GM19438 (cell line): ENCODE data around the gene CPPED1.
"Not testable (repeated sequence)": the region's sequence is repeated elsewhere in the genome, so short reads cannot be mapped to it uniquely, and the experiment has no call there.

Source experiments
- ATAC-seq: cut with Tn5 transposase; IDR thresholded peaks from one replicate; pipeline ENCODE4 v1.9.1; 2021; ENCODE audit warnings: low read depth; ENCODE audit not compliant: unreplicated experiment

The CPPED1 gene

DNA sequence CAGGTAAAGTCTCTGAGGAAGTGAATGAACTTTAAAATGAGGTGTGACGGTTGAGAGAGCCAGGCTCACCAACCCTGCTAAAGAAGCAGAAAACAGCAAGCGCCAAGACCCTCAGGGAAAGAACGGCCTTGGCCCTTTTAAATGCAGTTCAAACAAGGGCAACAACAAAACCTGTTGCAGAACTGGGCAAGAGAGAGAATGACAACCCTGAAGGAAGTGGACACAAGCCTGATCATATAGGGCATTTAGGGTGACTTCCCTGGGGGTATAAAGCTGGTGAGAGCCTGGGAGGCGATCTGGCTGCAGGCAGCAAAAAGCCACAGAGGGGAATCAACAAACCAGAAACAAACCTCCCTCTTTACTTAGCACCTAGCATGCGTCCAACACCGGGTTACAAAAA lies 1.0 kb downstream of the CPPED1 start:
- no peak for ATAC-seq

DNA sequence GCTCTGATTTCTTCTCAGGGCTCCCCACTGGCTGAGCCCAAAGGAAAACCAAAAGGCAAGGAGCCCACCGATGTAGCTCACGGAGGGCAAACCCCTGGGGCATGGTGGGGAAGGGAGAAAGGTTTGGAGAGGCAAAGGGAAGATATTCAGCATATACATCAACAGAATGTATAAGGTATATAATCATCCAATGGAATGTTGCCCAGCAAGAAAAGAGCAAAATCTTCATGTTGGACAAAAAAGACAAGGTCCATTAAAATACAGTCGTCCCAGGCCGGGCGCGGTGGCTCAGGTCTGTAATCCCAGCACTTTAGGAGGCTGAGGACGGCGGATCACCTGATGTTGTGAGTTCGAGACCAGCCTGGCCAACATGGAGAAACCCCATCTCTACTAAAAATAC lies 1.6 kb downstream of the CPPED1 start:
- ATAC-seq: no peak

- no peak for ATAC-seq
These were observed 2.1 kb downstream of the CPPED1 start for GRCh38 chr16:12801511-12802042.

DNA sequence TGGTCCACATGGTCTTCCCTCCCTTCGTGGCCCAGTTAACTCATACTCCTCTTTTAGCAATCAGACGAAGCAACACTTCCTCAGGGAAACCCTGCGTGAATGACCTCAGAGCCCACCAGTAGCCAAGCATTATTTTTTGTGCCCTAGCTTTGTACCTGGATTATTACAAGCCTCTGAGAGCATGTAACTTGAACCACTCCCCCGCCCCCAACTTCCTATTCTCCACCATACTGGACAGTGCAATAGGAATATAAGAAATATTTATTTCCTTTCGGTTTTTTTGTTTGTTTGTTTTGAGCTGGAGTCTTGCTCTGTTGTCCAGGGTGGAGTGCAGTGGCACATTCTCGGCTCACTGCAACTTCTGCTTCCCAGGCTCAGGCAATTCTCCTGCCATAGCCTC lies 2.9 kb downstream of the CPPED1 start:
- ATAC-seq: no peak

GRCh38 chr16:12799996-12800395 lies 3.7 kb downstream of the CPPED1 start:
- ATAC-seq: not testable (repeated sequence)

DNA sequence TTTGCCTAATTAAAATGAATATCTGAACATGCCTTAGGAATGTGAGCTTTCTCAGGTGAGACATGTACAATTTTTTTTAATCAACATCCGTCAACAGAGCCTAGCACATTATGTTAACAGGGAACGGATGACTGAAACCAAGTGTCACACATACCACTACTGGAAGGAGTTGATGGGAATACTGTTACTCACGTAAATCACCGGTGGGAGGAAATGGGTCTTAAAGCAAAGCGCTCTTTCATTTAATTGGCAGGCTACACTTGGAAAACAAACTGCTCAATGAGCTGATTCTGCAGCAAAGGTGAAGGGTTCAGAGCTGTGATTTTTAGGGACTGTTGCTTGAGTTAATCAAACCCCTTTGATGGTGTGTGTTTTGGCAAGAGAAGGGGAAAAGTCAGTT lies 4.8 kb downstream of the CPPED1 start:
- no peak for ATAC-seq

GRCh38 chr16:12798171-12798570 lies 5.5 kb downstream of the CPPED1 start:
- ATAC-seq: no peak

DNA sequence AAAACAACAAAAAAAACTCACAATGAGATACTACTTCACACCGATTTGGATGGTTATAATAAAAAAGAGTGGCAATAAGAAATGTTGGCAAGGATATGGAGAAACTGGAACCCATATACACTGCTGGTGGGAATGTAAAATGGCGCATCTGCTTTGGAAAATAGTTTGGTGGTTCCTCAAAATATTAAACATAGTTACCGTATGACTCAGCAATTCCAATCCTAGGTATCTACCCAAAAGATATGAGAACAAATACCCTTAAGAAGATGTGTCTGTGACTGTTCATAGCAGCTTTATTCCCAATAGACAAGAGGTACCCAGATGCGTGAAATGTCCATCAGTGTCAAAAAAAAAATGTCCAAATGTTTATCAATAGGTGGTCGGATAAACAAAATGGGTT lies 7.2 kb downstream of the CPPED1 start:
- no peak for ATAC-seq

DNA sequence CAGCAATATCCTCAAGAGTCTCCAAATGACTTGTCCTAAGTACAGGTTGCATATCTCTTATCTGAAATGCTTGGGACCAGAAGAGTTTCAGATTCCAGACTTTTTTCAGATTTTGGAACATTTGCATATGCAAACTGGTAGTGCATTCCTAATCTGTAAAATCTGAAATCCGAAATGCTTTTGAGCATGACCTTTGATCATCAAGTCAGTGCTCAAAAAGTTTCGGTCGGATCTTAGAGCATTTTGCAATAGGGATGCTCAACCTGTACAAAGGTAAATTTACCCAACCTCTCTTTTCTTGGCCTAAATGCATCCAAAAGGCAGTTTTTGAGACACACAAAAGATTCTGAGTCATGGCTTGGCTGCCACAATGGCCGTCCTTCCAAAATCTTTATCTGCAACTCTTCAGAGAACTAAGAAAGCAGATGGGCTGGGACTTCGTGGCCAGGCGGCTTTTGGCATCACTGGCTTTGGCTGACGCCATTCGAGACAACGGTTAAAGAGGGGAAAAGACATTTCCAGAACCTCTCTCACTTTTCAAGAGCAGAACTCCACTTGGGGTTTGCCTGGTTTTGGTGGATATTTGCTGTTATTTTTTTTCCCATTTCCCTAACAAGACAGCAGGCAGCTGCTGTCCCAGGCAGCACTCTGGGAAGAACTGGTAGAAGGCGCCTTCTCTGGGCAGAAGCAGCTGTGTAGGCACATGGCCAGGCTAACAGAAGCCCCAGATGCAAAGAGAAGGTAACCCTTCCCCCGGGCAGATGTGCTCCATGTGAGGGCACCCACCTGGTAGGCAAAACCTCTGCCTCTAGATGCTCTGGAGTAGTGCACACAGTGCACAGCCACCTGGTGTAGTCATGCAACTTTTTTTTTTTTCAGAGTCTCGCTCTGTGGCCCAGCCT lies 8.9 kb downstream of the CPPED1 start:
- no peak for ATAC-seq

DNA sequence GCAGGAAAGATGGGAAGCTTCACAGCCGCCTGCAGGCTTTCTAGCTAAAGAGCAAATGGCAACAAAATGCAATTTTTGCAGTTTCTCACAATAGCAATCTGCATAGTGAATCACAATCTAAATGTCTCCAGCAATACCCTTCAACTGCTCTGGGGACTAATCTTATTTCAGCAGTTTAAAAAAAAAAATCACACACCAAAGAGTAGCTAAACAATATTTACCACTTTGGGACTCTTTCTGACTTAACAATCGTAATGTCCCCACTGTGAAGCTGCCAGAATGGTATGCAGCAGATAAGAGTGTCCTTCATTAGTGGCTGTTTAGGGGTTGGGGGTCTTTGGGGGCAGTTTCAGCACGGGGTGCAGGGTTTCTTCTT lies 9.8 kb downstream of the CPPED1 start:
- no peak for ATAC-seq

GRCh38 chr16:12793120-12793864 lies 10.4 kb downstream of the CPPED1 start:
- no peak for ATAC-seq

DNA sequence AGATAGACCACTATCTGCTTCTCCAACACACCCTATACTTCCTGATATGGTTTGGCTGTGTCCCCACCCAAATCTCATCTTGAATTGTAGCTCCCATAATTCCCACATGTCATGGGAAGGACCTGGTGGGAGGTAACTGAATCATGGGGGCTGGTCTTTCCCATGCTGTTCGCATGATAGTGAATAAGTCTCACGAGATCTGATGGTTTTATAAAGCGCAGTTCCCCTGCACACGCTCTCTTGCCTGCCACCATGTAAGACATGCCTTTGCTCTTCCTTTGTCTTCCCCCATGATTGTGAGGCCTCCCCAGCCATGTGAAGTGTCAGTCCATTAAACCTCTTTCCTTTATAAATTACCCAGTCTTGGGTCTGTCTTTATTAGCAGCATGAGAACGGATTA lies 11.2 kb downstream of the CPPED1 start:
- ATAC-seq: not testable (repeated sequence)

DNA sequence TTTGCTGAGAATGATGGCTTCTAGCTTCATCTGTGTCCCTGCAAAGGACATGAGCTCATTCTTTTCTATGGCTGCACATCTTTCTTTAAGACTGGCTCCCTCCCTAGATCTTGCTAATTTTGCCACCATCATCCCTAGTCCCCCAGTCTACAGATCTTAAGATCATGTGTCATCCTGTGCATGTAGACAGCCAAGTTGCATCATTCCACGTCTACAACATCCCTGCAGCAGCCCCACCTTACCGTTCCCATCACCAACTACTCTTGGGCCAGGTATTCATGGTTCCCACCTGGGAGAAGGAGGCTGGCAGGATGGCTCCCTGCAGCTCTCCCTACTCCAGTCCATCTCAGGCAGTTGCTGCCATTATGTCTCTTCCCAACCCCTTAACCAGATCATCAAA lies 12.3 kb downstream of the CPPED1 start:
- no peak for ATAC-seq

DNA sequence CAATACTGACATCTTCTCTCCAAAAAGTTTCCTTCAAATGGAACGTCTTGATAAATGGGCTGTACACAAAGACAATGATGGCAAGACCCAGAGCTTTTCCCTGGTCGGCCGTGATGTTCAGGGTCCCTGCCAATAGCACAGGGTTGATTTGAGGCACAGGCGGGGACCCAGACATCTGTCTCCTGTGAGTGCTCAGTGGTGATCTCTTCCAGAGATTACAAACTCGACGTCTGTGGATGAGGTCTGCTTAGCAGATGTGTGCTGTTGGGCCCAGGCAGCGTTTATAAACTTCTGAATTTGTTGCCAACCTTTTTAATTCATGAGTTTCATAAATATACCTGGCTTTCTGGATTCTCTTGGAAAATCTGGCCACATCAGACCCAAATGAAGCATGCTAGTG lies 14.9 kb downstream of the CPPED1 start:
- no peak for ATAC-seq

GRCh38 chr16:12786081-12786480 lies 17.6 kb downstream of the CPPED1 start:
- ATAC-seq: no peak

- no peak for ATAC-seq
These were observed 19.6 kb downstream of the CPPED1 start for GRCh38 chr16:12784076-12784475.

GRCh38 chr16:12781777-12782176 lies 21.9 kb downstream of the CPPED1 start:
- no peak for ATAC-seq

DNA sequence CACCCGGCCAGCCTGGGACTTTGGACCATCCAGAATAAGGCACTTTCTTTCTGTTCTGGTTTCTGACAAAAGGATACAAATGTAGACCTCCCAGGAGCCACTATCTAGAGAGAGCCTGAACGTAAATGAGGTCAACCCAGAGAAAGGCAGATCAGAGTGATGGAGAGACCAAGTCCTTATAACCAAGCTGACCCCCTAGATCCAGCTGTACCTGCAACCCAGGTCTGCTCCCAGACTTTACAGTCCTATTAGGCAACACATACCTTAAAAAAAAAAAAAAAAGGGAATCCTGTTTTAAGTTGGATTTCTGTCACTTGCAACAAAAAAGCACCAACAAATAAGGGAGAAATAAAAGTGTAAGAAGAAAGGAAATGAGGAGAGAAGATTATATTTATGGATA lies 23.2 kb downstream of the CPPED1 start:
- ATAC-seq: no peak

DNA sequence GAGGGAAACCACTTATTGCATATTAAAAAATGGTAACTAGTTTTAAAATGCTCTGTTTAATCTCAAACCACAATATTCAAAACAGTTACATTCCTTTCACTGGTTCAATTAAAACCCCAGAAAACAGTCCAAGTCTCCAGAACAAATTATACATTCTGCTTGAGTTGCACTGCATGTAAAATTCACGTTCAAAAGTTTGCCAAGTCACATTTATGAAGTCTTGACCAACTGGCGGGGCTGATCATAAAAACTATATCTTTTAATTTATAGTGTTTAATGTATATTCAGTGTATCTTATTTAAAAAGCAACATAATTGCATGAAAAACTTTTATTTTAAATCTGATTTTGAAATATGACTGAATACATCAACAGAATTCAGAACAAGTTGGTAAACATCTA lies 25.0 kb downstream of the CPPED1 start:
- no peak for ATAC-seq

- no peak for ATAC-seq
These were observed 27.9 kb downstream of the CPPED1 start for GRCh38 chr16:12775656-12776236.

DNA sequence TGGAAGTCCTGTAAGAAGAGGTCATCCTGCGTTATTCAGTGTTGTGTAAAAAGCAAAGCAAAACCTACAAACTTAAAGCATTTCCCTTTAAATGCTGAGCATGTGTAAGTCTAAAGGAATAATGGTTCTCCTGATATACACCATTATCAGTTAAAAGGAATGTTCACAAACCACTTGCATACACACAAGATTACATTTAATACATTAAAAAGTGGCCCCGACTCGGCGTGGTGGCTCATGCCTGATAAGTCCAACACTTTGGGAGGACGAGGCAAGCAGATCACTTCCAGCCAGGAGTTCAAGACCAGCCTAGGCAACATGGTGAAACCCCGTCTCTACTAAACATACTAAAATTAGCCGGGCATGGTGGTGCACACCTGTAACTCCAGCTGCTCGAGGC lies 30.5 kb downstream of the CPPED1 start:
- ATAC-seq: no peak
